ENCODE results near the gene PFDN2. TPM values are rescaled to one million over a fixed set of nuclear protein-coding genes. Genes with fewer than 3 reads are reported as not detected.

Gene PFDN2
- total and polyA plus RNA-seq, 2 of the 8 experiments (the other 6 are each of a cell fraction or from before 2014, with no cell fraction given): 66.2 to 71.2 TPM

- no peak for TF ChIP-seq CBX8 (IDR thresholded peaks at IDR 0.05; ENCODE audit: borderline replicate concordance, low read depth, low read length)
Observed at GRCh38 chr1:161166669-161167548, 49.1 kb upstream of the PFDN2 start (continued).

Data from H1 (cell line).